Activated T-helper 1 cell treated with anti-CD3 and anti-CD28 coated beads, Interleukin-2, amount 50 U/mL, for 16 hours (primary cell): ENCODE results near the gene GRIN1.
A peak's percentile ranks its signal among the peaks of the same experiment; 100 is the strongest.

Experiments used
- DNase-seq, 2 donors: peaks; one replicate each; pipeline ENCODE4 v3.0.0-alpha.2; 2020; ENCODE audit warnings: low read depth in 1 of 2, low spot score in 1 of 2

GRIN1 gene

GRCh38 chr9:137178201-137178938, 39.4 kb downstream of the GRIN1 start:
- DNase-seq, result no peak

- DNase-seq, result no peak
Observed at GRCh38 chr9:137178939-137179630, 40.1 kb downstream of the GRIN1 start.

GRCh38 chr9:137179761-137180160, 40.8 kb downstream of the GRIN1 start:
- DNase-seq, result no peak

- DNase-seq, result no peak
Observed at GRCh38 chr9:137180491-137180890, 41.5 kb downstream of the GRIN1 start.

GRCh38 chr9:137181680-137182079, 42.7 kb downstream of the GRIN1 start:
- no peak for DNase-seq

GRCh38 chr9:137182836-137183235, 43.9 kb downstream of the GRIN1 start:
- DNase-seq, result no peak

- no peak for DNase-seq
Observed at GRCh38 chr9:137183980-137184595, 45.1 kb downstream of the GRIN1 start.

GRCh38 chr9:137184881-137185660, 46.1 kb downstream of the GRIN1 start:
- DNase-seq, result no peak

- no peak for DNase-seq
Observed at GRCh38 chr9:137185921-137186320, 47.0 kb downstream of the GRIN1 start.

GRCh38 chr9:137186385-137186784, 47.4 kb downstream of the GRIN1 start:
- DNase-seq, result no peak

- DNase-seq, result no peak
Observed at GRCh38 chr9:137187386-137187785, 48.4 kb downstream of the GRIN1 start.

GRCh38 chr9:137188086-137188489, 49.1 kb downstream of the GRIN1 start:
- no peak for DNase-seq

GRCh38 chr9:137188490-137189296, 49.7 kb downstream of the GRIN1 start, which contains the start of the genes ANAPC2 and SSNA1:
ANAPC2 (minus strand) TSS chr9:137188560; CDS start chr9:137188532, 28 bp downstream.
SSNA1 (plus strand) TSS chr9:137188676; CDS start chr9:137188727, 51 bp downstream.
- DNase-seq, result peak; percentile 88 to 91

- DNase-seq, result no peak
Observed at GRCh38 chr9:137189297-137190295, 50.6 kb downstream of the GRIN1 start.

GRCh38 chr9:137190315-137190856, 51.4 kb downstream of the GRIN1 start:
- no peak for DNase-seq

- no peak for DNase-seq
Observed at GRCh38 chr9:137191245-137191644, 52.3 kb downstream of the GRIN1 start.

- DNase-seq, result no peak
Observed at GRCh38 chr9:137191691-137192447, 52.9 kb downstream of the GRIN1 start.

GRCh38 chr9:137192448-137192780, 53.5 kb downstream of the GRIN1 start:
- no peak for DNase-seq
